Measurements from ENCODE around the gene HOXA5. TPM values are rescaled to one million over a fixed set of nuclear protein-coding genes. Genes with fewer than 3 reads are reported as not detected.

HOXA5 gene
- total RNA-seq, 1 donor from 2014 or later = not detected

GRCh38 chr7:27178366-27178765, 34.9 kb upstream of the HOXA5 start:
- Mint-ChIP-seq H3K4me1 (ENCODE audit: low read depth) (peaks cover 9% of the 10 kb centered on the region), H3K36me3 (ENCODE audit: low read depth) (no peaks in the 10 kb centered on the region), H3K27me3 (ENCODE audit: insufficient read depth) (peaks cover 59% of the 10 kb centered on the region), H3K27ac (no peak overlapping the region), H3K9me3 (no peaks in the 10 kb centered on the region), H3K4me3 (no peak overlapping the region)
- intact Hi-C loops (cut with micrococcal nuclease) = no loop called here
- DNase-seq (ENCODE audit: low spot score) = no peak

DNA sequence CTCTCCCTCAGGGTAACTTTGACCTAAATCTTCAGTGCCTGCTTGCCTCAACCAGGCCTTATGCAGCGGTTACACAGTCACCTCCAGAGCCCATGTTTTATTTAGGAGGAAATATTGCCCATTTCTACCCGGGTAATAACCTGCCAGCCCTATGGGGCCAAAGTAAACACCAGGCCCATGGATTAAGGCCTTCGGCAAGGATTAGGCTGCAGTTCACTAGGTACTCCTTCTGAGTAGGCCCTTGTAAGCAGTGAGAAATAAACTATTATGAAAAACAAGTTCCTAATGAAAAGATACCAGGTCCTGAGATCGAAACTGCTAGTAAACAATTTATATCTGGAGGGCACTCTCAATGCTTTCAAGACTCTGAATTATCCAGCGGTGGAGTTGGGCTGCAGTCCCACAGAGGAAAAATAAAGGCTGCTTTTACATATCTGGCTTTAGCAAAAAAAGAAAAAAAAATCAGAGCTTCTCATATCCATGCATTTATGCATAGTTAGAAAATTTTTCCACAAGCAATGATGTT, 34.4 kb upstream of the HOXA5 start:
- intact Hi-C loops (cut with micrococcal nuclease) = no loop called here
- H3K4me3 Mint-ChIP-seq = no peak overlapping the region
- H3K4me1 Mint-ChIP-seq (ENCODE audit: low read depth) = peaks cover 9% of the 10 kb centered on the region
- peaks cover 56% of the 10 kb centered on the region for H3K27me3 Mint-ChIP-seq (ENCODE audit: insufficient read depth)
- H3K36me3 Mint-ChIP-seq (ENCODE audit: low read depth) = no peaks in the 10 kb centered on the region
- no peak overlapping the region for H3K27ac Mint-ChIP-seq
- H3K9me3 Mint-ChIP-seq = no peaks in the 10 kb centered on the region
- no peak for DNase-seq (ENCODE audit: low spot score)

GRCh38 chr7:27176962-27177794, 33.7 kb upstream of the HOXA5 start:
- peaks cover 12% of the 10 kb centered on the region for H3K4me1 Mint-ChIP-seq (ENCODE audit: low read depth)
- intact Hi-C loops (cut with micrococcal nuclease) = no loop called here
- peaks cover 56% of the 10 kb centered on the region for H3K27me3 Mint-ChIP-seq (ENCODE audit: insufficient read depth)
- no peak for DNase-seq (ENCODE audit: low spot score)
- no peaks in the 10 kb centered on the region for H3K36me3 Mint-ChIP-seq (ENCODE audit: low read depth)
- no peak overlapping the region for H3K4me3 Mint-ChIP-seq
- no peaks in the 10 kb centered on the region for H3K9me3 Mint-ChIP-seq
- H3K27ac Mint-ChIP-seq = no peak overlapping the region

DNA sequence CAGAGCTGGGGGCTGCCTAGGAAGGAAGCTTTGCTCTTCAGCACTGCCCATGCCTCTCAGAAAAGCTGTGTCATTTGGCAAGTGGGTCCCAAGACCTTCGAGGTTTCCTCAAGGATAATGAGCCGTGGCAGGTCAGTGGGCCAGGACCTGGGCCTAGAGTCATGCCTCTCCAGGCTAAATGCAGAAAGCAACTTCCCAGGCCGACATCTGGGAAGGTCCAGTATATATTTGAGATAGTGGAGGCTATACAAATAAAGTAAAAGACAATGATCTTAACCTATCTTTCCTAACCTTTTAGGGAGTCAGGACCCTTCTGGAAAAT, 33.0 kb upstream of the HOXA5 start:
- peaks cover 2% of the 10 kb centered on the region for H3K36me3 Mint-ChIP-seq (ENCODE audit: low read depth)
- H3K27ac Mint-ChIP-seq = no peak overlapping the region
- DNase-seq (ENCODE audit: low spot score) = no peak
- peaks cover 61% of the 10 kb centered on the region for H3K27me3 Mint-ChIP-seq (ENCODE audit: insufficient read depth)
- H3K4me1 Mint-ChIP-seq (ENCODE audit: low read depth) = peaks cover 17% of the 10 kb centered on the region
- H3K9me3 Mint-ChIP-seq = no peaks in the 10 kb centered on the region
- no peak overlapping the region for H3K4me3 Mint-ChIP-seq
- intact Hi-C loops (cut with micrococcal nuclease) = no loop called here

- H3K9me3 Mint-ChIP-seq = no peaks in the 10 kb centered on the region
- H3K4me3 Mint-ChIP-seq = no peak overlapping the region
- peaks cover 60% of the 10 kb centered on the region for H3K27me3 Mint-ChIP-seq (ENCODE audit: insufficient read depth)
- peaks cover 17% of the 10 kb centered on the region for H3K4me1 Mint-ChIP-seq (ENCODE audit: low read depth)
- peaks cover 2% of the 10 kb centered on the region for H3K36me3 Mint-ChIP-seq (ENCODE audit: low read depth)
- DNase-seq (ENCODE audit: low spot score) = no peak
- H3K27ac Mint-ChIP-seq = no peak overlapping the region
- intact Hi-C loops (cut with micrococcal nuclease) = no loop called here
Observed at GRCh38 chr7:27175626-27176523, 32.4 kb upstream of the HOXA5 start.

DNA sequence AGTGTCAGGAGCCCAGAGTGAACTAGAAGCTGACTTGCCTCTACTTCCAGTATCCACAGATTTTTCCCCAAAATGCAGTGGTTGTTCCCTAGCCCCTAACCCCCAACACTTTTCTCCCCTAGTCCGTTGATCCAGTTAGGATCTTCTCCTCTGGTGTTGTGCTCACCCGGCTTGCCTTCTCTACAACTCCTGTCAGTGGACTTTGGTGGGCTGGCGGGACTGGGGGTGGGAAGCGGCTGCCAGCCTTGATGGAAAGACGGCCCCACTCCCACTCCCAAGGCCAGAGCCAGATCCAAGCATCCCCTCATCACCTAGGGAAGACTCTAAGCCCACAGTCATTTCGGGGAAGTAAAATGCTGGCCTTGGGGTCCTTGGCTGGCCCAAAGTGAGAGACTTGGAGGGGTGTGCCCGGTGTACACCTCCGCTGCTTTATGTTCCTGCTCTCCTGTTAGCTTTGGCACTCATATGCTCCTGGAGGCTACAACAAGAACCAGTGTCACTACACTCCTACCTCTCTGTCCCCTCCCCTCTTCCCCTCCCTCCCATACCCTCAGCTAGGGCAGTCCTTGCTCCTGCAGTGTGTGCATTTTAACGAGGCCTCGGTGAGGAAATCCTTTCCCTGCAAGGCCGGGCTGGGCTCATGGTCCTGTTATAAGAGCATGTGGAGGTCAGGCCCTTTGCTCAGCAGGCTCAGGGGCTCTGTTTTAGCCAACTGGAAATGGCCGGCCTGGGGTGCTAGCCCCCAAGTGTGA, 31.6 kb upstream of the HOXA5 start:
- H3K27ac Mint-ChIP-seq = peak overlapping the region; percentile 29
- no peak overlapping the region for H3K4me3 Mint-ChIP-seq
- DNase-seq (ENCODE audit: low spot score) = no peak

GRCh38 chr7:27173956-27174873, 30.7 kb upstream of the HOXA5 start, which contains the start of gene HOXA10:
Gene HOXA10 (minus strand): TSS chr7:27174320. CDS start chr7:27174306, 14 bp downstream.
- no peak within 1 kb of the TSS for H3K4me3 Mint-ChIP-seq

More for the DNA sequence above, 31.6 kb upstream of the HOXA5 start:
- peaks cover 17% of the 10 kb centered on the region for H3K4me1 Mint-ChIP-seq (ENCODE audit: low read depth)
- H3K36me3 Mint-ChIP-seq (ENCODE audit: low read depth) = peaks cover 2% of the 10 kb centered on the region
- peaks cover 62% of the 10 kb centered on the region for H3K27me3 Mint-ChIP-seq (ENCODE audit: insufficient read depth)
- no peaks in the 10 kb centered on the region for H3K9me3 Mint-ChIP-seq
- intact Hi-C loops (cut with micrococcal nuclease) = loop anchor here (1.0 kb wide), 1 partner anchor 9 kb away; no protein-coding TSS in a partner anchor

GRCh38 chr7:27173511-27173955, 30.1 kb upstream of the HOXA5 start:
- H3K27me3 Mint-ChIP-seq (ENCODE audit: insufficient read depth) = peaks cover 52% of the 10 kb centered on the region
- no peaks in the 10 kb centered on the region for H3K9me3 Mint-ChIP-seq
- intact Hi-C loops (cut with micrococcal nuclease) = loop anchor here (2.0 kb wide), 2 partner anchors 17 to 67 kb away; partner anchors contain the start of gene HOXA7
- no peak for DNase-seq (ENCODE audit: low spot score)
- H3K36me3 Mint-ChIP-seq (ENCODE audit: low read depth) = peaks cover 4% of the 10 kb centered on the region
- H3K4me1 Mint-ChIP-seq (ENCODE audit: low read depth) = peaks cover 8% of the 10 kb centered on the region
- H3K4me3 Mint-ChIP-seq = no peak overlapping the region
- H3K27ac Mint-ChIP-seq = no peak overlapping the region

More at GRCh38 chr7:27173956-27174873, 30.7 kb upstream of the HOXA5 start, which contains the start of gene HOXA10:
- peaks cover 2% of the 10 kb centered on the region for H3K36me3 Mint-ChIP-seq (ENCODE audit: low read depth)
- peak within 1 kb of the TSS; percentile 29 for H3K27ac Mint-ChIP-seq
- no peaks in the 10 kb centered on the region for H3K9me3 Mint-ChIP-seq
- no peak for DNase-seq (ENCODE audit: low spot score)
- H3K27me3 Mint-ChIP-seq (ENCODE audit: insufficient read depth) = peaks cover 55% of the 10 kb centered on the region
- H3K4me1 Mint-ChIP-seq (ENCODE audit: low read depth) = peaks cover 9% of the 10 kb centered on the region
- intact Hi-C loops (cut with micrococcal nuclease) = loop anchor here (1.0 to 2.0 kb wide), 3 partner anchors 10 to 67 kb away; partner anchors contain the start of gene HOXA7

DNA sequence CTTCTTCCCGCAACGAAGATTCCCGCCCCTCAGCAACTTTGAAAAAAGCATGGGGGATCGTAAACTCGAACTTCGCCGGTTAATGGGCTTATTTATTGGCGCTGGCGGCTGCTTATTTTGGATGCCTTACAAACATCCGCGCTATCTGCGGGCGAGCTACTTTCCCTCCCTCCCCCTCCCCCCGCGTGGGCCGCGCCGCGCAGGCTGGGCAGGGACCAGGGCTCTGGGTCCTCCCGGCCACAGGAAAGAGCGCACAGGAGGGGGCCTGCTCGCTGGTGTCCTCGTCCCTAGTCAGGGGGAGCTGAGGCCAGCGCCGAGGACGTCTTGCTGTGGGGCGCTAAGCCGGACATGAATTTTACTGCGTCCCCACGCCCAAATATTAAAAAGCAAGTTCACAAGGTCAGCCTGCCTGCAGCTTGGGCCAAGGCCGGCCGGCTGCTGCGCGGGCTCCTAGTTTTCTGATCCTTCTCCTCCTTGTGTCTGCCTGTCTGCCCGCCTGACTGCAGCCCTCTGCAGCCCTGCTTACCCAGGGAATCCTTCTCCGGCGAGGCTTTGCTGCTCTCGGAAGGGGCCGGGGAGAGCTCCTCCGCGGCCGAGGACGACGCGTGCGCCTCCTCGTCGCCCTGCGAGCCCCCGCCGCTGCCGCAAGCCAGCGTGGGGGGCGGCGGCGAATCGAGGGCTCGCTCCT, 29.5 kb upstream of the HOXA5 start:
- DNase-seq (ENCODE audit: low spot score) = no peak
- intact Hi-C loops (cut with micrococcal nuclease) = loop anchor here (2.0 kb wide), 2 partner anchors 16 to 68 kb away; partner anchors contain the start of gene HOXA7

GRCh38 chr7:27172315-27172774, 28.9 kb upstream of the HOXA5 start:
- Mint-ChIP-seq H3K27me3 (ENCODE audit: insufficient read depth) (peaks cover 53% of the 10 kb centered on the region), H3K4me3 (no peak overlapping the region)

More for the DNA sequence above, 29.5 kb upstream of the HOXA5 start:
- peaks cover 8% of the 10 kb centered on the region for H3K4me1 Mint-ChIP-seq (ENCODE audit: low read depth)
- no peak overlapping the region for H3K4me3 Mint-ChIP-seq
- no peaks in the 10 kb centered on the region for H3K9me3 Mint-ChIP-seq
- peaks cover 4% of the 10 kb centered on the region for H3K36me3 Mint-ChIP-seq (ENCODE audit: low read depth)
- H3K27me3 Mint-ChIP-seq (ENCODE audit: insufficient read depth) = peaks cover 53% of the 10 kb centered on the region
- peak overlapping the region; percentile 92 for H3K27ac Mint-ChIP-seq

More at GRCh38 chr7:27172315-27172774, 28.9 kb upstream of the HOXA5 start:
- Mint-ChIP-seq H3K27ac (peak overlapping the region; percentile 92), H3K36me3 (ENCODE audit: low read depth) (peaks cover 4% of the 10 kb centered on the region), H3K4me1 (ENCODE audit: low read depth) (peaks cover 8% of the 10 kb centered on the region), H3K9me3 (no peaks in the 10 kb centered on the region)
- intact Hi-C loops (cut with micrococcal nuclease) = loop anchor here (2.0 kb wide), 2 partner anchors 16 to 68 kb away; partner anchors contain the start of gene HOXA7
- DNase-seq (ENCODE audit: low spot score) = no peak

Data from activated T-helper 1 cell treated with anti-CD3 and anti-CD28 coated beads, Interleukin-12 subunit alpha, Interleukin-12 subunit beta, Interleukin-2, Interleukin-4 antibody, amounts not matched to agents 30 ng/mL and 10 ng/mL and 1 ng/mL, durations not matched to agents 14 hours and 24 hours and 36 hours (primary cell).